SK-N-SH (cell line): ENCODE data around the gene TRABD2A. TPM values are rescaled to one million over a fixed set of nuclear protein-coding genes. Genes with fewer than 3 reads are reported as not detected.

Experiments
- CTCF ChIA-PET: fragments of 300-600, 350-600 bp; formaldehyde crosslinking; extraction: SDS; loops from one replicate; lab custom pipeline; 2021; lab: Yijun Ruan, JAX
- POLR2A ChIA-PET: fragments of 350-600 bp; sonication (Branson Sonifier 250); formaldehyde crosslinking; extraction: SDS; loops from one replicate; lab custom pipeline; 2020; ENCODE audit warnings: antibody characterized with exemption, inconsistent platforms; lab: Yijun Ruan, JAX
- DNase-seq: peaks from one replicate; pipeline ENCODE4 v3.0.0; 2012
- H2AFZ ChIP-seq: fragments of 200-600 bp; sonication (generic); 2 replicates; pipeline ENCODE4 v1.8.1; 2016; ENCODE audit warnings: antibody characterized with exemption, mild to moderate bottlenecking, low read depth
- H3F3A ChIP-seq: fragments of 200-600 bp; sonication (generic); replicated peaks from 2 replicates; pipeline ENCODE3; 2016; ENCODE audit warnings: antibody characterized with exemption, mild to moderate bottlenecking; ENCODE audit not compliant: insufficient read depth
- H3K27ac ChIP-seq, 2 experiments: fragments of 200-500 bp in 1 of 2; fragments of 200-600 bp in 1 of 2; sonication (Bioruptor generic) in 1 of 2; sonication (generic), shearing (Covaris generic) in 1 of 2; 2 replicates each; pipeline versions ENCODE4 v1.5.1 to v1.6.1; 2014 to 2016; ENCODE audit warnings: low read depth in 2 of 2, inconsistent platforms in 1 of 2, low read length in 1 of 2, mild to moderate bottlenecking in 1 of 2, mixed read lengths in 1 of 2
- H3K27me3 ChIP-seq: fragments of 200-600 bp; sonication (generic), shearing (Covaris generic); 2 replicates; pipeline ENCODE4 v1.6.1; 2016; ENCODE audit warnings: mixed run types; ENCODE audit not compliant: insufficient read depth
- H3K36me3 ChIP-seq, 2 experiments: fragments of 200-500 bp in 1 of 2; fragments of 200-600 bp in 1 of 2; sonication (Bioruptor generic) in 1 of 2; sonication (generic) in 1 of 2; replicated peaks in 1 of 2; 2 replicates each; pipeline versions ENCODE3 to v1.5.1; 2014 to 2016; ENCODE audit warnings: low read length in 1 of 2, mild to moderate bottlenecking in 1 of 2; ENCODE audit not compliant: insufficient read depth in 2 of 2, control insufficient read depth in 1 of 2
- H3K4me1 ChIP-seq, 2 experiments: fragments of 200-500 bp in 1 of 2; fragments of 200-600 bp in 1 of 2; sonication (Bioruptor generic) in 1 of 2; sonication (generic), shearing (Covaris generic) in 1 of 2; 2 replicates each; pipeline versions ENCODE4 v1.5.1 to v1.6.1; 2014 to 2016; ENCODE audit warnings: low read depth in 1 of 2, low read length in 1 of 2, mixed run types in 1 of 2; ENCODE audit not compliant: insufficient read depth in 2 of 2, control insufficient read depth in 1 of 2
- H3K4me2 ChIP-seq: fragments of 200-600 bp; sonication (generic), shearing (Covaris generic); 2 replicates; pipeline ENCODE4 v1.6.1; 2017; ENCODE audit warnings: mixed run types
- H3K4me3 ChIP-seq, 2 experiments: fragments of 200-500 bp in 1 of 2; fragments of 200-600 bp in 1 of 2; sonication (Bioruptor generic) in 1 of 2; sonication (generic), shearing (Covaris generic) in 1 of 2; 2 replicates each; pipeline versions ENCODE4 v1.5.1 to v1.8.1; 2014 to 2016; ENCODE audit warnings: low read depth in 2 of 2, inconsistent platforms in 1 of 2, low read length in 1 of 2, mild to moderate bottlenecking in 1 of 2, mixed read lengths in 1 of 2, moderate library complexity in 1 of 2
- H3K79me2 ChIP-seq: fragments of 200-600 bp; sonication (generic); 2 replicates; pipeline ENCODE4 v1.8.1; 2017; ENCODE audit warnings: mild to moderate bottlenecking; ENCODE audit not compliant: insufficient read depth
- H3K9ac ChIP-seq: fragments of 200-600 bp; sonication (generic); 2 replicates; pipeline ENCODE4 v1.6.1; 2017; ENCODE audit warnings: mixed run types
- H3K9me2 ChIP-seq: fragments of 200-600 bp; sonication (generic); 2 replicates; pipeline ENCODE4 v1.6.1; 2017; ENCODE audit warnings: mixed run types
- H3K9me3 ChIP-seq: fragments of 200-600 bp; sonication (generic); 2 replicates; pipeline ENCODE4 v1.6.1; 2017; ENCODE audit warnings: mixed run types, mild to moderate bottlenecking, moderate library complexity
- H4K20me1 ChIP-seq: fragments of 200-600 bp; sonication (generic); 2 replicates; pipeline ENCODE4 v1.6.1; 2017; ENCODE audit warnings: mild to moderate bottlenecking, mixed run types; ENCODE audit not compliant: insufficient read depth
- EZH2phosphoT487 ChIP-seq: fragments of 200-600 bp; sonication (generic); IDR thresholded peaks from 2 replicates; pipeline ENCODE4 v1.6.1; 2017; ENCODE audit warnings: low read depth, mixed run types, mild to moderate bottlenecking, antibody characterized with exemption, moderate library complexity, borderline replicate concordance
- GABPA ChIP-seq: IDR thresholded peaks from 2 replicates; pipeline ENCODE4 v1.4.0; 2012; ENCODE audit warnings: low read depth, mild to moderate bottlenecking
- JUND ChIP-seq: IDR thresholded peaks from 2 replicates; pipeline ENCODE4 v1.4.0; 2012
- MAX ChIP-seq: IDR thresholded peaks from 2 replicates; pipeline ENCODE4 v1.4.0; 2012; ENCODE audit warnings: low read depth
- MXI1 ChIP-seq: IDR thresholded peaks from 2 replicates; pipeline ENCODE4 v1.6.1; 2012; ENCODE audit warnings: mild to moderate bottlenecking, low read depth, low read length, improper control_type of control experiment
- RAD21 ChIP-seq: IDR thresholded peaks from 2 replicates; pipeline ENCODE4 v1.6.1; 2012; ENCODE audit warnings: mild to moderate bottlenecking, low read length
- TEAD4 ChIP-seq: IDR thresholded peaks from 2 replicates; pipeline ENCODE4 v1.4.0; 2012; ENCODE audit warnings: mild to moderate bottlenecking, borderline replicate concordance; ENCODE audit not compliant: insufficient read depth
- USF1 ChIP-seq: IDR thresholded peaks from 2 replicates; pipeline ENCODE4 v1.4.0; 2012; ENCODE audit warnings: low read depth, borderline replicate concordance
- USF2 ChIP-seq: fragments of 150-350 bp; IDR thresholded peaks from 2 replicates; pipeline ENCODE4 v1.6.1; 2017; ENCODE audit warnings: antibody characterized with exemption, low read length, low read depth, borderline replicate concordance
- YY1 ChIP-seq: IDR thresholded peaks from 2 replicates; pipeline ENCODE4 v1.4.0; 2012; ENCODE audit warnings: low read depth, mild to moderate bottlenecking
- ZBTB33 ChIP-seq: IDR thresholded peaks from 2 replicates; pipeline ENCODE4 v1.4.0; 2012; ENCODE audit warnings: low read depth, borderline replicate concordance
- WGBS: methylation state at CpG from one replicate; pipeline ENCODE4 v1.1.6; 2017; ENCODE audit warnings: low lambda C conversion rate; 5-methylcytosine and 5-hydroxymethylcytosine counted together
- polyA plus RNA-seq, 3 experiments: library from polyadenylated mRNA; depleted of rRNA; stranded (reverse); fragments of >200 nt; gene quantifications; 2 replicates each; pipeline ENCODE4 v1.2.3, GENCODE V29; 2012
- TF ChIP-seq, protein P1 (sequence below): IDR thresholded peaks from 2 replicates; pipeline ENCODE4; 2012
- TF ChIP-seq, protein P2 (sequence below): IDR thresholded peaks from 2 replicates; pipeline ENCODE4 v1.6.1; 2012; ENCODE audit warnings: mild to moderate bottlenecking, low read depth, low read length, moderate library complexity

The TRABD2A gene
- 3.0 and 3.8 TPM in 2 replicates for polyA plus RNA-seq (2012; rRNA removed)
- 2.4 and 3.6 TPM in 2 replicates for polyA plus RNA-seq (2012; cell fraction: cytosol; rRNA removed)
- 2.2 TPM in 2 replicates for polyA plus RNA-seq (2012; cell fraction: nucleus; rRNA removed)

DNA sequence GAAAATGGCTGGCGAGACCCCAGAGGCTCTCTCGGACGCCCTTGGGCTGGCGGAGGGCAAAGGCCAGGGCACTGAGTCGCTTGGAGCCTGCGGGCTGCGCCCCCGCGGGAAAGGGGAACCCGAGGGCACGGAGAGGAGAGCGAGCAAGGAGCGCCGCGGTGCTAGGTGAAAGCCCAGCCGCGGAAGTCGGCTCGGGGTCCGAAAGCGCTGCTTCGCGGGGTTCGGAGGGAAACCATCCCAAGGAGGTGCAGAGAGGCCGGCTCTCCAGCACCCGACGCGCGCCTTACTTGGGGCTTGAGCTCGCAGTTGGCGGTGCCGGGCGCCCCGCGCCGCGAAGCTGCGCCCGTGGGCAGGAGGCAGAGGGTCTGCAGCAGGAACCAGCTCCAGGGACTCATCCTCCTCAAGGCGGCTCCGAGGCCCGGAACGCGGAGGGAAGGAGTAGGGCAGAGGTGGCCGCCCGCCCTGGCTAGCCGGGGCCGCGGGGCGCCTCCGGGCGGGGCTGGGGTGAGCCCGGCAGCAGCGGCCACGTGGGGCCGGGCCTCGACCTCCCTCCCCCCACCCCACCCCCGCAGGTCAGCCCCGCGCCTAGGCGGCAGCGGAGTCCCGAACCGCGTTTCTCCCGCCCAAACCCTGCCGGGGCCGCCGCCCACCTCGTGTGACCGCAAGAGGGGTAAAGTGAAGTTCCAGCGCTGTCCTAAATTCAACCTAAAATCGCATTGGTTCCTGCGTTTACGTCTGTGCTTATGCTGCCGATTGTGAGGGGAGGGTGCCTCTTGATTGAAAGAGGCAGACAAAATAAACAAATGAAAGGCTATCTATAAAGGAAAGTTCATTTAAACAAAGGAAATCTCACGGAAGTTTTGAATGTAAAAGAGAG is at the start of gene TRABD2A:
TSS of gene TRABD2A (minus strand) at position 440 of the 877 bp plus-strand sequence. CDS start at position 395, 45 bp downstream.
- H4K20me1 ChIP-seq: no peaks in the 10 kb centered on the region
- peak within 1 kb of the TSS; percentile 47; the same call in 1 of the 2 replicates for H3K9ac ChIP-seq
- H2AFZ ChIP-seq: peak within 1 kb of the TSS; percentile 91
- peaks cover 2 to 12% of the 10 kb centered on the region in 2 experiments; a peak in 3 of 4 replicates for H3K4me1 ChIP-seq
- H3K27me3 ChIP-seq: peaks cover 16% of the 10 kb centered on the region
- no peaks in the 10 kb centered on the region for H3K36me3 ChIP-seq
- 2% methylated on average over 36 of the region's 77 CpGs for WGBS
- no peak within 1 kb of the TSS for H3K27ac ChIP-seq
- no peaks in the 10 kb centered on the region for H3F3A ChIP-seq
- peak within 1 kb of the TSS; percentile 44 to 66 for H3K4me3 ChIP-seq
- H3K9me3 ChIP-seq: no peaks in the 10 kb centered on the region
- H3K4me2 ChIP-seq: peak within 1 kb of the TSS; percentile 86
- H3K79me2 ChIP-seq: no peaks in the 10 kb centered on the region
- peak; percentile 45 for DNase-seq
- ChIA-PET CTCF (interaction anchor here (0.6 to 2.8 kb wide), 10 partner anchors 10 to 422 kb away, joined by 3 to 12 read pairs (median 5); partner anchors contain the start of gene SUCLG1), POLR2A (no interaction called here)
- H3K9me2 ChIP-seq: no peaks in the 10 kb centered on the region
- TF ChIP-seq GABPA (no peak), MXI1 (no peak), USF1 (no peak), EZH2phosphoT487 (peak; percentile 31; the same call in 1 of the 2 replicates), JUND (no peak), TEAD4 (no peak)
- TF ChIP-seq, protein P1, sequence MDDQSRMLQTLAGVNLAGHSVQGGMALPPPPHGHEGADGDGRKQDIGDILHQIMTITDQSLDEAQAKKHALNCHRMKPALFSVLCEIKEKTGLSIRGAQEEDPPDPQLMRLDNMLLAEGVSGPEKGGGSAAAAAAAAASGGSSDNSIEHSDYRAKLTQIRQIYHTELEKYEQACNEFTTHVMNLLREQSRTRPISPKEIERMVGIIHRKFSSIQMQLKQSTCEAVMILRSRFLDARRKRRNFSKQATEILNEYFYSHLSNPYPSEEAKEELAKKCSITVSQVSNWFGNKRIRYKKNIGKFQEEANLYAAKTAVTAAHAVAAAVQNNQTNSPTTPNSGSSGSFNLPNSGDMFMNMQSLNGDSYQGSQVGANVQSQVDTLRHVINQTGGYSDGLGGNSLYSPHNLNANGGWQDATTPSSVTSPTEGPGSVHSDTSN: no peak

DNA sequence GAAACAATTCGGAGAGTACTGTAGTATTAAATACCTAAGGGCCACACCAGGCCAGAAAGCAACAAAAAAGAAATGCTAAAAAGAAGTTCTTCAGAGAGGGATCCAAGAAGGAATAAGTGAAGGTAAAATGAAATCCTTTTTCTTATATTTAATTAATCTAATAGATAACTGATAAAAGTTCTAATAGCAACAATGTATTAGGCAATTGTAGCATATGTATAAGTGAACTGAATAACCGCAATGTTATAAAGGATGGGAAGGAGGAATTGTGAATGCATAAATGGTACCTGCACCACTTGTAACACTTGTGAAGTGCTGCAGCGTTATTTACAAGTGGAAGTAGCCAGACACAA is 46.4 kb upstream of the TRABD2A start:
- WGBS: 45% methylated on average over 3 of the region's 3 CpGs
- Histone ChIP-seq H3K9me3 (no peaks in the 10 kb centered on the region), H4K20me1 (no peaks in the 10 kb centered on the region), H2AFZ (peak overlapping the region; percentile 84; the same call in 1 of the 2 replicates), H3K4me2 (peak overlapping the region; percentile 82; the same call in 1 of the 2 replicates), H3K4me3 (peak overlapping the region in 1 of 2 experiments; percentile 60; a peak in 2 of 4 replicates), H3K9me2 (no peaks in the 10 kb centered on the region), H3K9ac (peak overlapping the region; percentile 23; the same call in 1 of the 2 replicates), H3K79me2 (peaks cover 7% of the 10 kb centered on the region; the same call in 1 of the 2 replicates), H3K36me3 (no peaks in the 10 kb centered on the region), H3K27me3 (no peaks in the 10 kb centered on the region), H3K27ac (peak overlapping the region in 1 of 2 experiments; percentile 36; a peak in 1 of 4 replicates), H3K4me1 (peaks cover 5 to 13% of the 10 kb centered on the region in 2 experiments; a peak in 2 of 4 replicates), H3F3A (peaks cover 24% of the 10 kb centered on the region)
- DNase-seq: no peak
- ChIA-PET POLR2A (no interaction called here), CTCF (interaction anchor here (0.8 to 2.8 kb wide), 14 partner anchors 8 to 436 kb away, joined by 3 to 78 read pairs (median 14); partner anchors contain the start of genes KCMF1 and TMSB10)
- TF ChIP-seq RAD21 (no peak), ZBTB33 (no peak), YY1 (no peak), USF2 (no peak), MAX (no peak), JUND (no peak)
- TF ChIP-seq, protein P1: no peak
- TF ChIP-seq, protein P2, sequence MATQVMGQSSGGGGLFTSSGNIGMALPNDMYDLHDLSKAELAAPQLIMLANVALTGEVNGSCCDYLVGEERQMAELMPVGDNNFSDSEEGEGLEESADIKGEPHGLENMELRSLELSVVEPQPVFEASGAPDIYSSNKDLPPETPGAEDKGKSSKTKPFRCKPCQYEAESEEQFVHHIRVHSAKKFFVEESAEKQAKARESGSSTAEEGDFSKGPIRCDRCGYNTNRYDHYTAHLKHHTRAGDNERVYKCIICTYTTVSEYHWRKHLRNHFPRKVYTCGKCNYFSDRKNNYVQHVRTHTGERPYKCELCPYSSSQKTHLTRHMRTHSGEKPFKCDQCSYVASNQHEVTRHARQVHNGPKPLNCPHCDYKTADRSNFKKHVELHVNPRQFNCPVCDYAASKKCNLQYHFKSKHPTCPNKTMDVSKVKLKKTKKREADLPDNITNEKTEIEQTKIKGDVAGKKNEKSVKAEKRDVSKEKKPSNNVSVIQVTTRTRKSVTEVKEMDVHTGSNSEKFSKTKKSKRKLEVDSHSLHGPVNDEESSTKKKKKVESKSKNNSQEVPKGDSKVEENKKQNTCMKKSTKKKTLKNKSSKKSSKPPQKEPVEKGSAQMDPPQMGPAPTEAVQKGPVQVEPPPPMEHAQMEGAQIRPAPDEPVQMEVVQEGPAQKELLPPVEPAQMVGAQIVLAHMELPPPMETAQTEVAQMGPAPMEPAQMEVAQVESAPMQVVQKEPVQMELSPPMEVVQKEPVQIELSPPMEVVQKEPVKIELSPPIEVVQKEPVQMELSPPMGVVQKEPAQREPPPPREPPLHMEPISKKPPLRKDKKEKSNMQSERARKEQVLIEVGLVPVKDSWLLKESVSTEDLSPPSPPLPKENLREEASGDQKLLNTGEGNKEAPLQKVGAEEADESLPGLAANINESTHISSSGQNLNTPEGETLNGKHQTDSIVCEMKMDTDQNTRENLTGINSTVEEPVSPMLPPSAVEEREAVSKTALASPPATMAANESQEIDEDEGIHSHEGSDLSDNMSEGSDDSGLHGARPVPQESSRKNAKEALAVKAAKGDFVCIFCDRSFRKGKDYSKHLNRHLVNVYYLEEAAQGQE: no peak
